AG09319 (cell line): Measurements from ENCODE around the gene PM20D1.
A peak's percentile ranks its signal among the peaks of the same experiment; 100 is the strongest.

ENCODE experiments used
- DNase-seq: peaks from one replicate; pipeline ENCODE4 v3.0.0-alpha.2; 2010; ENCODE audit warnings: low read depth; ENCODE audit errors: extremely low read depth
- CTCF ChIP-seq: IDR thresholded peaks from 2 replicates; pipeline ENCODE4 v1.5.1; 2011; ENCODE audit warnings: low read depth, mild to moderate bottlenecking, inconsistent platforms, low read length, moderate library complexity

The PM20D1 gene

DNA sequence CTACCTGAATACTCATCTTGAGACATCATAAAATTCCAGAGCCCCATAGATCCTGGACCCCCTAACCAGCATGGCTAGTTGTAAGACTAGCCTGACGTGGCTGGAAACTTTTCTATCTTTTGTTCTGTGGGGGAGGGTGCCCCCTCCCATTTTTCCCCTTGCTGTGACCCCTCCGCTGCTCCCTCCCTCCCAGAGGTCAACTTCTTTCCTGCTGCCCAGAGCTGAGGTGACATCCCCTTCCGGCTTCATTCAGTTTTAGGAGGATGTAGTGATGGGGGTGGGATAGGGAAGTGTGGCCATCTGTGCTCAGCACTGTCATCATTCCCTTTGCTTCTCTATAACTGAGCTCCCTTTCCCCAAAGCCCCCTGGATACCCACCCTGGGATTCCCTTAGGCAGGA, 32.6 kb downstream of the PM20D1 start:
- DNase-seq, result no peak
- TF ChIP-seq CTCF, result no peak

GRCh38 chr1:205813755-205814058, 36.2 kb downstream of the PM20D1 start:
- TF ChIP-seq CTCF, result no peak
- no peak for DNase-seq

DNA sequence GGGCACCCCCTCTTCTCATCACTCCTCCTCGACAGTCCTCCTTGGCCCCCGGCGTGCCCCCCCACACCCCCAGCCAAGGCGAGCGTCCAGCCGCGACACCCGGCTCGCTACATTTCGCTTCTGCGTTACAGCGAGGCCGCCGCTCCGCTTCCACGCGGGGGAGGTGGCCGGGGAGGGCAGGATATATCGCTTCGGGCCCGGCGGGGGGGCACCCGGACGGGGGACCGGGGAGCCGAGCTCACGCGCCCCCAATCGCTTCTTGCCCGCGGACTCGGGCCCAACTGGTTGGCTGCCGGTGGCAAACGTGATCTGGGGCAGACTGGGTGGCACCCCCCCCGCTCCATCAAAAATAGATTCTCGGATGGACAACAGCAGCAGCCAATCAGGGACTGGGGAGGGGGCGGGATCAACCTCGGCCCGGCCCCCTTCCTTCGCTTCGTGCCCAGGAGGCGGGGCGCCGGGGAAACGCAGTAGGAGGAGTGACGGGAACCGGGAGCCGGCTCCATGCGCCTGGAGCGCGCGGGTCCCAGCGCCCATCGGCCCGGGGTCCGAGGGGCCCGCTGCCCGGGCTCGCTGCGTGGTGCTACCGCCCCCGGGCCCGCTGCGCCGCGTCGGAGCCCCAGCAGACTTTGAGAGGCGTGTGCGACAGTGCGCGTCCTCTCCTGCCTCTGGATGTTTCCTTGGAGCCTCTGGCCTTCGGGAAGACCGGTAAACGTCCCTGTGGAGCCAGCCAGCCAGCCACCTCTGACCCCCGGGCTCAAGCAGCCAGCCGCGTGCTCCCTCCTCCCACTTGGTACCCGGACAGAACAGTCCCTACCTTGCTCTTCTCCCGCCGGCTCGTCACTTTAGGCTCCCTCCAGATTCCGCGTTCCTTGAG, 36.8 kb downstream of the PM20D1 start, which contains the start of gene SLC41A1:
Gene SLC41A1, minus strand, starts transcription at position 321 of the 877 bp plus-strand sequence. CDS start 2,757 bp downstream, outside the sequence.
- DNase-seq, result peak; percentile 80
- no peak for TF ChIP-seq CTCF

- DNase-seq, result no peak
- TF ChIP-seq CTCF, result no peak
These were observed 37.6 kb downstream of the PM20D1 start for GRCh38 chr1:205812271-205812877.

DNA sequence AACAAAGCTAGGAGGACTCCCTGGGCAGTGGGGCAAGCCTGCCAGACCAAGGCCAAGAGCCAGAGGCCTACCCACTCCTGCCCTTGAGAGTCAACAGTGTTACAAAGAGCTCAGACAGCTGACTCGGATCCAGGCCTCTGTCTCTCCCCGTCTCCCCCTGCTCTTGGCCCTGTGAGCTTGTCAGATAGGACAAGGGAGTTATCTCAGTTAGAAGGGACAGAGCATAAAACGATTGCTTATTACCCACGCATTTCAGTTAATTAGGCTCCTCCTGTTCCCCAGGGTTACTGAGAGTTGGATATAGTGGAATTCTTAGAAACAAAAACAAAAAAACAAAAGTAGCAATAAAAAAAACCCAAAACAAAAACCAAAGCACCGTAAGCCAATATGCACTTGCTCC, 38.3 kb downstream of the PM20D1 start:
- no peak for TF ChIP-seq CTCF
- no peak for DNase-seq

DNA sequence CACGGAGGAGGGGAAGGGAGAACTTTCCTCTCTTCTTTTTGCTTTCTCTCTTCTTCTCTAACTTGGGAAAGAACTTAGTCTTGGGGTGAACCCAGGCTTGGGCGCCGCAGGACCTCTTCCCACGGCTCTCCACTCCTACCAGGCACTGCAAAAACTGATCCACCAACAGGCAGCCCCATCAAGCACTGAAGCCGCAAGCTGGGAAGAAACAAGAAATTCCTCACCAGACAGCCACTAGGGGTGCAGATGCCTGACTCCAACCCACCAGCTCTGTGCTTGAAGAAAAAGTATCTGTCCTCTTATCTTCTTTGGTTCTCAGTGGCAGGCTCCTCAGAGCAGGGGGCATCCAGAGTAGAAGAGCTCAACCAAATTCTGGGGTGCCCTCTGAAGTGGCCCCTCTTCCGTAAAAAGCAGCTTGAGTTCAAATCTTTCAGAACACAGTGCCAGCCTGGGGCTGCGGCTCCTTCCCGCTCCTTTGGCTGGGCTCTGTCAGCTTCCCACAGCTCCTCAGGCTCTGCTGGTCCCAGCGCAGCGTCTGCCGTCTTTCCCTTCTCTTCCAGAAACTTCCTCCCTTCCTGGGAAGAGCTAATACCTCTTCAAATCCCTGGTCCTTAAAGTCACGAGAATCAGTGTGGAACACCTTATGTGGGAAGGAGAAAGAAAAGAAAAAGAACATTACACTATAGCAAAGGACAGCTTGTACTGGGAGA, 39.3 kb downstream of the PM20D1 start:
- DNase-seq, result no peak
- TF ChIP-seq CTCF, result no peak

- no peak for TF ChIP-seq CTCF
- DNase-seq, result no peak
These were observed 40.0 kb downstream of the PM20D1 start for GRCh38 chr1:205809942-205810345.
